AG20443 (cell line): Measurements from ENCODE around the gene AVPI1.
A peak's percentile ranks its signal among the peaks of the same experiment; 100 is the strongest.

Experiments used
- DNase-seq: peaks from one replicate; pipeline ENCODE4 v3.0.0; 2012; ENCODE audit warnings: low spot score, mixed read lengths

Gene AVPI1, protein sequence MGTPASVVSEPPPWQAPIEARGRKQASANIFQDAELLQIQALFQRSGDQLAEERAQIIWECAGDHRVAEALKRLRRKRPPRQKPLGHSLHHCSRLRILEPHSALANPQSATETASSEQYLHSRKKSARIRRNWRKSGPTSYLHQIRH

GRCh38 chr10:97686962-97687784, at the start of gene AVPI1:
AVPI1 (minus strand) TSS chr10:97687241; CDS start chr10:97679905, 7,336 bp downstream.
- peak; percentile 96 for DNase-seq

- no peak for DNase-seq
These were observed 49.4 kb upstream of the AVPI1 start for GRCh38 chr10:97736403-97736901.

- no peak for DNase-seq
These were observed 47.0 kb upstream of the AVPI1 start for GRCh38 chr10:97734021-97734420.

GRCh38 chr10:97733256-97733655, 46.2 kb upstream of the AVPI1 start:
- no peak for DNase-seq

GRCh38 chr10:97732052-97732359, 45.0 kb upstream of the AVPI1 start:
- no peak for DNase-seq

GRCh38 chr10:97731346-97732051, 44.5 kb upstream of the AVPI1 start:
- DNase-seq = peak; percentile 75

DNA sequence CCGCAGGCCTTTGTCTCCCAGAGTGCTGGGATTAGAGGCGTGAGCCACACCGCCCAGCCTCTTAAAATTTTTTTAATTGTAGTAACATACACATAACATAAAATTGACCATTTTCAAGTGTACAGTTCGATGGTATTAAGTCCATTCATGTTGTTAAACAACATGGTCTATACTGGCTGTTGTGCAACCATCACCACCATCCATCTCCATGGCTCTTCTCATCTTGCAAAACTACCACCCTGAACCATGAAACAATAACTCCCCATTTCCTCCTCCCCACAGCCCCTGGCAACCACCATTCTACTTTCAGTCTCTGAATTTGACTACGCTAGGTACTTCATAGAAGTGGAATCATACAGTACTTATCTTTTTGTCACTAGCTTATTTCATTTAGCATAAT, 42.0 kb upstream of the AVPI1 start:
- no peak for DNase-seq

DNA sequence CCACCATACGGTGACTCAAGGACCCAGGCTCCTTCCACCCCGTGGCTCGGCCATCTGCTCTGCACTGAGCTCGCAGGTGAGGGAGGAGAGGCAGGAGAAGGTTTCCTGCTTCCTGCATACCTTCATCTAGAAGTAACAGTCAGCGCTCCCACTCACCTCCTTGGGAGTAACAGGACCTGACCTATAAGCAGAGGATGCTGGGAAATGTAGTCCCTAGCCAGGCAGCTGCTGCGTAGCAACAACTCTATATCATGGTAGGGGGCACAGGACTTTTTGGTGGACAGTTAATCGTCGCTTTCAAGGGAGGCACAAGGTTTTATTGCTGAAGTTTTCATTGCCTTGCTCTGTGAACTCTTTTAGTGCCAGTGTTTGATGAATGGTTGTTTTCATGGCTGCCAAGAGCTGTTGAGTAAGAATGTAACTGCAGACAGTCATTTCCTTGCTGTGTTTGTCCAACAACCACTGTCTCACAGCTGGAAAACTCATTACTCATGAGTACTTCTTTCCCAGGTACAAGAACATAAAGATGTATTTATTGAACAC, 39.7 kb upstream of the AVPI1 start:
- DNase-seq = peak; percentile 66

GRCh38 chr10:97724341-97724941, 37.4 kb upstream of the AVPI1 start:
- DNase-seq = peak; percentile 40

GRCh38 chr10:97723001-97723400, 36.0 kb upstream of the AVPI1 start:
- DNase-seq = no peak

GRCh38 chr10:97721871-97722780, 35.1 kb upstream of the AVPI1 start:
- DNase-seq = no peak

GRCh38 chr10:97719602-97720001, 32.6 kb upstream of the AVPI1 start:
- DNase-seq = no peak

DNA sequence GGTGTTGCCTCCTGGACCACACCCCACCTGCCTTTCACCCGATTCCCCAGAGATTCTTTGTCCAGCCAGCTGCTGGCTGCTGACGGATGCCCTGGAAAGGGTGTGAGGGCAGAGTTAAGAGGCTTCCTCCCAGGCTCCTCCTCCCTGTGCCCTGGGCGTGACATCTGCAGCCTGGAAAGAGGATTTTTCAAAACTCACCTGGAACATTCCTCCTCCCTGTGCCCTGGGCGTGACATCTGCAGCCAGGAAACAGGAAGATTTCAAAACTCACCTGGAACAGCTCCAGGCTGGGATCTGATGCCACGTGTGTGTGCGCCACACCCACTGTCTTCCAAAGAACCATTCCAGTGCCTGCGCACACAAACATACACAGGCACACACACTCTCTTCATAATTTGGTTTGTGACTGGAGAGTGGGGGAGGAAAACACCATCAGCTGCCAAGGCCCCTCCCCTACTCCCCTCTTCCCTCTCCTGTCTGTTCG, 31.7 kb upstream of the AVPI1 start:
- DNase-seq = no peak

DNA sequence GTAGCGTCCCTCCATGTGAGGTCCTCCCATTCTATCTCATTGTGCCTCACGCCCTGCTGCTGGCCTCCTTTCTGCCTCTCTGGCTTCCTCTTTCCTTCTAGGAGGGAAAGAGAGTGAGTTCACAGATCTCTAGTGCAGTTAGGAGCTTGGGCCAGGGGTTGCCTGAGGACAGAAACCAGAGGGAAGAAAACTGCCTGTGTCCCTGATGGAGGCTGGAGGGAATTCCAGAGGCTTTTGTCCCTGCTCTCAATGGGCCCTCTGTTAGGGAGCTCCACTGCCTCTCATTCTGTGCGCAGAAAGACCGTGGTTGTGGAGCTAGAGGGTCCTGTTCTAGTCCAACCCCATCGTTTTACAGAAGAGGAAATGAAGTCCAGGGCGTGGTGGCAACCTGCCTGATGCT, 31.1 kb upstream of the AVPI1 start:
- no peak for DNase-seq

GRCh38 chr10:97717627-97718026, 30.6 kb upstream of the AVPI1 start:
- no peak for DNase-seq

GRCh38 chr10:97715259-97715874, 28.3 kb upstream of the AVPI1 start:
- no peak for DNase-seq

DNA sequence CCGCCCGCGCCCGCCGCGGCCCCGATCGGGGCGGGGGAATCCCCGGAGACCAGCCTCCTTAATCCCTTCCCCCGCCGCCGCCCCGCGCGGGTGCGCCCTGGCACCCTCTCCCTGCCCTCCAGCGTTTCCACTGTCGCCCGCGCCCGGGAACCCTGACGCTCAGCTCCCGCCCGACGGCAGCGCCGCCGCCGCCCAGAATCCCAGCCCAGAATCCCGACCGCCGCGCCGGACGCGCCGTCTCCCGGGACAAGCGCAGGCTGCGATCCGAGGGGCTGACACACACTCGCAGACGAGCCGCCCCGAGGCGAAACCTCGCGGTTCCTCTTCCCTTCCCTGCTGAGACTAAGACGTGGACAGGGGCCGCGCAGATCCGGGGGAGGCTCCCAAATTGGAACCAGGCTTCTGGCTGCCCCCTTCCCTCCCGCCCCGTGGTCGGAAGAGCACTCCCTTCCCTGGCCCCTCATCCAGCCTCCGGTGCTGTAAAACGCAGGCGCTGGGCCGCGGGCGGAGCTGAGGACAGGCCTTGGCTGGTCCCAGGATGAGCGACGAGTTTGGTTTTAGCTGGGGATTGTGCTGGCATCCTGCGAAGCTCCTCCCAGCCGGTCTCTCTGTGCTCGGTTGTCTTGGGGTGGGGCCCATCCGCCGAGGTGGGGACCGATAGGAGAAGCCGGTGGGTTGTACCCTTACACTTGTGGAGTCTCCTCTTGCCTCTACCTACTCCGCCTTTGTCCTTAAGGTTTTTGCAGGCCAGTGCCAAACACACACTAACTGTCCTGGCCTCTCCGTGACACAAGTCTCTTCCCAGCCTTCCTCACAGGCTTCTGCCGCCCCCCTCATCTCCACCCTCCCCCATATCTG, 27.6 kb upstream of the AVPI1 start:
- DNase-seq = peak; percentile 84

DNA sequence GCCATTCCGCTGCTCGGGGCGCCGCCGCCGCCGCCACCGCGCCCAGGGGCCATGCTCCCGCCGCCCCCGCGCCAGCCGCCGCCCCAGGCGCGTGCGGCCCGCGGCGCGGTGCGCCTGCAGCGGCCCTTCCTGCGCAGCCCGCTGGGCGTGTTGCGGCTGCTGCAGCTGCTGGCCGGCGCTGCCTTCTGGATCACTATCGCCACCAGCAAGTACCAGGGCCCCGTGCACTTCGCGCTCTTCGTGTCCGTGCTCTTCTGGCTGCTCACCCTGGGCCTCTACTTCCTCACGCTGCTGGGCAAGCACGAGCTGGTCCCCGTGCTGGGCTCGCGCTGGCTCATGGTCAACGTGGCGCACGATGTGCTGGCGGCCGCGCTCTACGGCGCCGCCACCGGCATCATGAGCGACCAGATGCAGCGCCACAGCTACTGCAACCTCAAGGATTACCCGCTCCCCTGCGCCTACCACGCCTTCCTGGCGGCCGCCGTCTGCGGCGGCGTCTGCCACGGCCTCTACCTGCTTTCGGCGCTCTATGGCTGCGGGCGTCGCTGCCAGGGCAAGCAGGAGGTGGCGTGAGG, 26.9 kb upstream of the AVPI1 start:
- DNase-seq = peak; percentile 77

GRCh38 chr10:97713339-97713825, 26.3 kb upstream of the AVPI1 start, which contains the start of gene MARVELD1:
MARVELD1 (plus strand) TSS chr10:97713730; CDS start chr10:97713877, 147 bp downstream.
- DNase-seq = peak; percentile 86
